CD4-positive, alpha-beta T cell (primary cell): ENCODE results near the gene YAE1. TPM values are rescaled to one million over a fixed set of nuclear protein-coding genes. Genes with fewer than 3 reads are reported as not detected.
A peak's percentile ranks its signal among the peaks of the same experiment; 100 is the strongest.

Source experiments
- ATAC-seq: fragments of 200-7000 bp; cut with Tn5 transposase; one replicate; pipeline ENCODE4 v1.10.0; 2022; ENCODE audit warnings: mild to moderate bottlenecking; ENCODE audit not compliant: poor library complexity
- CTCF ChIA-PET: fragments of 350-600 bp; sonication (Branson Sonifier 250); formaldehyde crosslinking; loops from one replicate; lab custom pipeline; 2021; ENCODE audit warnings: antibody characterized with exemption, inconsistent platforms; lab: Charles Lee
- POLR2A ChIA-PET: fragments of 350-600 bp; sonication (Branson Sonifier 250); formaldehyde crosslinking; loops from one replicate; lab custom pipeline; 2021; ENCODE audit warnings: antibody characterized with exemption, inconsistent platforms; lab: Charles Lee
- DNase-seq, 14 experiments: peaks; one replicate each; pipeline ENCODE4 v3.0.0-alpha.2; 2013 to 2020; ENCODE audit warnings: mixed read lengths in 2 of 14
- H3K27ac ChIP-seq, 2 donors: one replicate each; pipeline versions ENCODE4 v1.5.1 to v1.7.0; 2013; ENCODE audit warnings: low read length in 2 of 2, low read depth in 1 of 2, mild to moderate bottlenecking in 1 of 2
- H3K27me3 ChIP-seq, 2 experiments: 1 replicate in 1 of 2; 2 replicates in 1 of 2; pipeline versions ENCODE4 v1.6.1 to v1.7.0; 2013; ENCODE audit warnings: low read length in 2 of 2, control low read depth in 1 of 2, mild to moderate bottlenecking in 1 of 2, moderate library complexity in 1 of 2; ENCODE audit not compliant: insufficient read depth in 2 of 2, control insufficient read depth in 1 of 2
- H3K36me3 ChIP-seq: one replicate; pipeline ENCODE4 v1.6.1; 2013; ENCODE audit warnings: low read length, control low read depth; ENCODE audit not compliant: insufficient read depth
- H3K4me1 ChIP-seq: one replicate; pipeline ENCODE4 v1.6.1; 2013; ENCODE audit warnings: low read length, control low read depth; ENCODE audit not compliant: insufficient read depth
- H3K4me3 ChIP-seq: one replicate; pipeline ENCODE4 v1.5.1; 2013; ENCODE audit warnings: mild to moderate bottlenecking, low read length, moderate library complexity
- H3K9me3 ChIP-seq, 2 experiments: 1 replicate in 1 of 2; 2 replicates in 1 of 2; pipeline versions ENCODE4 v1.6.1 to v1.7.0; 2013; ENCODE audit warnings: low read length in 2 of 2, mild to moderate bottlenecking in 2 of 2, control low read depth in 1 of 2, moderate library complexity in 1 of 2; ENCODE audit not compliant: control insufficient read depth in 1 of 2, insufficient read depth in 1 of 2
- H3K27ac Mint-ChIP-seq: one replicate; pipeline ENCODE4 v1.8.0; 2020; ENCODE audit warnings: mixed read lengths
- H3K27me3 Mint-ChIP-seq: one replicate; pipeline ENCODE4 v1.8.0; 2021; ENCODE audit warnings: mixed read lengths
- H3K36me3 Mint-ChIP-seq: one replicate; pipeline ENCODE4 v1.8.0; 2021; ENCODE audit warnings: low read depth, mixed read lengths
- H3K4me1 Mint-ChIP-seq: one replicate; pipeline ENCODE4 v1.8.0; 2021; ENCODE audit warnings: low read depth, mixed read lengths
- H3K4me3 Mint-ChIP-seq: one replicate; pipeline ENCODE4 v1.8.0; 2020; ENCODE audit warnings: mild to moderate bottlenecking, mixed read lengths
- H3K9me3 Mint-ChIP-seq: one replicate; pipeline ENCODE4 v1.8.0; 2020; ENCODE audit warnings: mixed read lengths
- CTCF ChIP-seq: fragments of 200-600 bp; IDR thresholded peaks from one replicate; pipeline ENCODE4 v1.8.0; 2022; ENCODE audit warnings: antibody characterized with exemption, mild to moderate bottlenecking
- intact Hi-C, 2 experiments: fragments of 100-400 bp; cut with DNase I in 1 of 2; cut with micrococcal nuclease in 1 of 2; formaldehyde crosslinking; loops; one replicate each; pipeline versions ENCODE4 v1.15.1 to v1.9.0; 2023 to 2025; cut with DNase I, micrococcal nuclease
- total RNA-seq, 174 experiments: library from RNA in 2 of 174; stranded (reverse) in 2 of 174; gene quantifications; one replicate each; pipeline ENCODE4 v1.2.3 and lab custom pipeline; 2021 to 2026

YAE1 gene
- total RNA-seq, 2 experiments from 2014 or later = 5.0 to 7.4 TPM

DNA sequence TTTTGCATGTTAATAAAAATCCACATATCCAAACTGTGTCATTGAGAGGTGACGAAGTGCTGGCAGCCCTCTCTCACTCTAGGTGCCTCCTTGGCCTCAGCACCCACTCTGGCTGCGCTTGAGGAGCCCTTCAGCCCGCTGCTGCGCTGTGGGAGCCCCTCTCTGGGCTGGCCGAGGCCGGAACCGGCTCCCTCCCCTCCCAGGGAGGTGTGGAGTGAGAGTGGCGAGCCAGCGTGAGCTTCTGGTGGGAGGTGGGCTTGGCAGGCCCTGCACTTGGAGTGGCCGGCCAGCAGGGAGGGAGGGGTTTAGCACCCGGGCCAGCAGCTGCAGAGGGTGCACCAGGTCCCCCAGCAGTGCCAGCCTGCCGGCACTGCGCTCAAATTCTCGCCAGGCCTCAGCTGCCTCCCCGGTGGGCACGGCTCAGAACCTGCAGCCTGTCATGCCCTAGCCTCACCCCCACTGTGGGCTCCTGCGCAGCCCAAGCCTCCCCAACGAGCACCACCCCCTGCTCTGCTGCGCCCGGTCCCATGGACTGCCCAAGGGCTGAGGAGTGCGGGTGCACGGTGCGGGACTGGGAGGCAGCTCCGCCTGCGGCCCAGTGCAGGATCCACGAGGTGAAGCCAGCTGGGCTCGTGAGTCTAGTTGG is 11.1 kb downstream of the YAE1 start:
- H3K4me1 Mint-ChIP-seq = peaks cover 9% of the 10 kb centered on the region
- H3K36me3 Mint-ChIP-seq = peaks cover 20% of the 10 kb centered on the region
- H3K4me3 ChIP-seq = no peak overlapping the region
- CTCF ChIA-PET = interaction anchor here (1.4 to 8.4 kb wide), 2 partner anchors 94 to 168 kb away, joined by 3 to 163 read pairs; no protein-coding TSS in a partner anchor
- peaks cover 4% of the 10 kb centered on the region for H3K36me3 ChIP-seq
- ATAC-seq (no peak), DNase-seq (peak in 1 of 14 experiments; percentile 8)
- intact Hi-C loops = loop anchor here in 1 of 2 experiments (5.0 kb wide), 2 partner anchors 320 to 475 kb away; no protein-coding TSS in a partner anchor
- H3K4me1 ChIP-seq = no peaks in the 10 kb centered on the region
- no peaks in the 10 kb centered on the region for H3K27me3 ChIP-seq
- H3K4me3 Mint-ChIP-seq = no peak overlapping the region
- no peak overlapping the region for H3K27ac ChIP-seq
- no peak for TF ChIP-seq CTCF
- H3K9me3 ChIP-seq = no peaks in the 10 kb centered on the region
- POLR2A ChIA-PET = interaction anchor here (1.4 kb wide), 1 partner anchor 11 kb away, joined by 3 read pairs; no protein-coding TSS in a partner anchor
- no peaks in the 10 kb centered on the region for H3K27me3 Mint-ChIP-seq
- H3K27ac Mint-ChIP-seq = no peak overlapping the region
- no peaks in the 10 kb centered on the region for H3K9me3 Mint-ChIP-seq

GRCh38 chr7:39580149-39580874 is 14.1 kb downstream of the YAE1 start:
- H3K4me1 ChIP-seq = no peaks in the 10 kb centered on the region
- intact Hi-C loops = loop anchor here (1.0 to 10.0 kb wide), 5 partner anchors 42 to 472 kb away; partner anchors contain the start of gene RALA (in 1 of the 2)
- Mint-ChIP-seq H3K4me3 (no peak overlapping the region), H3K27me3 (no peaks in the 10 kb centered on the region), H3K36me3 (no peaks in the 10 kb centered on the region), H3K9me3 (no peaks in the 10 kb centered on the region), H3K27ac (no peak overlapping the region), H3K4me1 (peaks cover 9% of the 10 kb centered on the region)
- DNase-seq (peak; percentile 60 to 92 (median 70)), ATAC-seq (peak; percentile 96)
- no peaks in the 10 kb centered on the region for H3K27me3 ChIP-seq
- H3K36me3 ChIP-seq = no peaks in the 10 kb centered on the region
- TF ChIP-seq CTCF = peak; percentile 75
- ChIA-PET POLR2A (interaction anchor here (0.6 to 2.3 kb wide), 15 partner anchors 9 to 367 kb away, joined by 3 to 20 read pairs (median 4); partner anchors contain the start of genes RALA and YAE1), CTCF (interaction anchor here (0.5 to 8.4 kb wide), 33 partner anchors 9 to 554 kb away, joined by 3 to 163 read pairs (median 5); partner anchors contain the start of genes MPLKIP, RALA, SUGCT and YAE1)
- no peaks in the 10 kb centered on the region for H3K9me3 ChIP-seq
- no peak overlapping the region for H3K4me3 ChIP-seq
- H3K27ac ChIP-seq = no peak overlapping the region

GRCh38 chr7:39582536-39582935 is 16.3 kb downstream of the YAE1 start:
- no peak for ATAC-seq
- Mint-ChIP-seq H3K4me1 (peaks cover 9% of the 10 kb centered on the region), H3K9me3 (no peaks in the 10 kb centered on the region), H3K36me3 (no peaks in the 10 kb centered on the region), H3K4me3 (no peak overlapping the region), H3K27ac (no peak overlapping the region), H3K27me3 (no peaks in the 10 kb centered on the region)
- CTCF ChIA-PET = interaction anchor here (1.2 to 8.4 kb wide), 4 partner anchors 39 to 552 kb away, joined by 3 to 163 read pairs (median 4); partner anchors contain the start of genes MPLKIP and SUGCT
- H3K27me3 ChIP-seq = no peaks in the 10 kb centered on the region
- intact Hi-C loops = loop anchor here in 1 of 2 experiments (5.0 to 10.0 kb wide), 2 partner anchors 40 to 362 kb away; partner anchors contain the start of gene RALA
- DNase-seq = no peak
- POLR2A ChIA-PET = interaction anchor here (1.3 kb wide), 1 partner anchor 164 kb away, joined by 6 read pairs; no protein-coding TSS in a partner anchor
- H3K36me3 ChIP-seq = no peaks in the 10 kb centered on the region
- H3K4me1 ChIP-seq = no peaks in the 10 kb centered on the region
- H3K27ac ChIP-seq = no peak overlapping the region
- no peak for TF ChIP-seq CTCF
- no peak overlapping the region for H3K4me3 ChIP-seq
- no peaks in the 10 kb centered on the region for H3K9me3 ChIP-seq
